ENCODE data around the gene ZBTB7B. TPM values are rescaled to one million over a fixed set of nuclear protein-coding genes. Genes with fewer than 3 reads are reported as not detected.
A peak's percentile ranks its signal among the peaks of the same experiment; 100 is the strongest.

Gene ZBTB7B
- total and polyA plus RNA-seq, 9 of the 15 experiments (the other 6 are each of a cell fraction or from before 2014, with no cell fraction given): 0.04 to 46.5 (median 15.2) TPM

DNA sequence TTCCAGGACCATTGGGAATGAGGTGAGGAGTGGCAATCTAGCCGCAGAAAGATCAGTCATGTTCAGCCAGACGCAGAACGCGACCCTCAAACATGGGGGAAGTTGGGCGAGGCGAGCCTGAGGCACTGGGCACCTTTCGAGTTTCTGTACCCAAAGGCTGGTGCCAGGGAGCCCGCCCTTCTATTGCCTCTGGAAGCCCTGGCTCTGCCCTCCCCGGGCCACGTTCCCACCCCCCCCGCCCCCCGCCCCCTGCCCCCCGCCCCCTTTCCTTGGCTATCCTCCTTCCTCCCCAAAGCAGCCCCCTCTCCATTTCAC lies 2.2 kb upstream of the ZBTB7B start:
- ATAC-seq (no peak), FAIRE-seq (no peak), DNase-seq (ENCODE audit: extremely low read depth in 1 of 4, low spot score in 3 of 4) (no peak)
- POLR2A ChIA-PET: interaction anchor here (0.6 to 8.2 kb wide), 12 partner anchors 11 to 1073 kb away, joined by 3 to 80 read pairs (median 4); partner anchors contain the start of genes FLAD1 and SHC1
- Histone ChIP-seq H3K27me3 (ENCODE audit: control insufficient read depth in 2 of 2, insufficient read depth in 2 of 2, low read length in 2 of 2) (no peaks in the 10 kb centered on the region), H4K20me1 (replicated peaks; ENCODE audit: control insufficient read depth, insufficient read depth, low read length) (no peaks in the 10 kb centered on the region), H3K4me3 (peak overlapping the region; percentile 71), H3K27ac (ENCODE audit: extremely low read depth, low read depth, low read length) (peak overlapping the region; percentile 97), H3K36me3 (ENCODE audit: control insufficient read depth, insufficient read depth, low read length) (peaks cover 11% of the 10 kb centered on the region; the same call in 2 of the 3 replicates), H3K79me2 (ENCODE audit: control insufficient read depth, insufficient read depth, low read length) (peaks cover 35% of the 10 kb centered on the region), H2AFZ (ENCODE audit: low read depth, low read length) (peak overlapping the region; percentile 18; the same call in 1 of the 2 replicates), H3K4me2 (ENCODE audit: insufficient read depth, low read length) (peak overlapping the region; percentile 98), H3K9me3 (replicated peaks; ENCODE audit: control insufficient read depth, insufficient read depth, low read depth, low read length) (no peaks in the 10 kb centered on the region), H3K9me1 (ENCODE audit: control insufficient read depth, insufficient read depth, low read length) (no peaks in the 10 kb centered on the region), H3K9ac (ENCODE audit: insufficient read depth in 1 of 2, low read depth in 2 of 2, low read length in 2 of 2) (peak overlapping the region; percentile 90 to 96), H3K4me1 (replicated peaks in 1 of 2; ENCODE audit: control insufficient read depth in 2 of 2, insufficient read depth in 2 of 2, low read length in 2 of 2) (peaks cover 32 to 60% of the 10 kb centered on the region in 2 experiments)
- CTCF ChIA-PET (ENCODE audit: low intra/inter-chr PET ratio): interaction anchor here (0.7 to 1.6 kb wide), 4 partner anchors 17 to 1489 kb away, joined by 3 to 6 read pairs (median 5); partner anchors contain the start of gene PYGO2
- intact Hi-C loops (cut with micrococcal nuclease): loop anchor here (2.0 to 5.0 kb wide), 4 partner anchors 40 to 443 kb away; partner anchors contain the start of genes EFNA3, PYGO2 and UBE2Q1
- in situ Hi-C loops (cut with MboI): no loop called here
- WGBS (ENCODE audit: insufficient coverage, low coverage, missing lambda C conversion rate): 6% methylated on average over 3 of the region's 13 CpGs
- no TSS peak for BruUV-seq (replicated peaks)
- TF ChIP-seq ZNF197 (CRISPR knock-in tag; IDR thresholded peaks at IDR 0.05; ENCODE audit: low read depth) (peak; percentile 5; the same call in 1 of the 2 replicates), HNRNPL (IDR thresholded peaks at IDR 0.05; ENCODE audit: low read depth, low read length) (peak; percentile 70; the same call in 1 of the 2 replicates), ARHGAP35 (IDR thresholded peaks at IDR 0.05; ENCODE audit: partially characterized antibody) (no peak), GABPA (tag; conservative IDR thresholded peaks at IDR 0.05; ENCODE audit: low read depth) (0 out of 2 replicates have a peak, but pooled peaks have one; percentile 2), PML (IDR thresholded peaks at IDR 0.05; ENCODE audit: low read length) (no peak), CHD1 (IDR thresholded peaks at IDR 0.05; ENCODE audit: low read length) (peak; percentile 67), ZNF316 (IDR thresholded peaks at IDR 0.05) (no peak)
- TF ChIP-seq, protein P1, sequence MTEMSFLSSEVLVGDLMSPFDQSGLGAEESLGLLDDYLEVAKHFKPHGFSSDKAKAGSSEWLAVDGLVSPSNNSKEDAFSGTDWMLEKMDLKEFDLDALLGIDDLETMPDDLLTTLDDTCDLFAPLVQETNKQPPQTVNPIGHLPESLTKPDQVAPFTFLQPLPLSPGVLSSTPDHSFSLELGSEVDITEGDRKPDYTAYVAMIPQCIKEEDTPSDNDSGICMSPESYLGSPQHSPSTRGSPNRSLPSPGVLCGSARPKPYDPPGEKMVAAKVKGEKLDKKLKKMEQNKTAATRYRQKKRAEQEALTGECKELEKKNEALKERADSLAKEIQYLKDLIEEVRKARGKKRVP (CRISPR knock-in tag; IDR thresholded peaks at IDR 0.05): peak; percentile 48; the same call in 1 of the 2 replicates

All from K562 (cell line).